Measurements from ENCODE around the gene ANP32A. TPM values are rescaled to one million over a fixed set of nuclear protein-coding genes. Genes with fewer than 3 reads are reported as not detected.
A peak's percentile ranks its signal among the peaks of the same experiment; 100 is the strongest.

Gene ANP32A
- total RNA-seq, 3 donors from 2014 or later: 260 to 273 (median 263) TPM

DNA sequence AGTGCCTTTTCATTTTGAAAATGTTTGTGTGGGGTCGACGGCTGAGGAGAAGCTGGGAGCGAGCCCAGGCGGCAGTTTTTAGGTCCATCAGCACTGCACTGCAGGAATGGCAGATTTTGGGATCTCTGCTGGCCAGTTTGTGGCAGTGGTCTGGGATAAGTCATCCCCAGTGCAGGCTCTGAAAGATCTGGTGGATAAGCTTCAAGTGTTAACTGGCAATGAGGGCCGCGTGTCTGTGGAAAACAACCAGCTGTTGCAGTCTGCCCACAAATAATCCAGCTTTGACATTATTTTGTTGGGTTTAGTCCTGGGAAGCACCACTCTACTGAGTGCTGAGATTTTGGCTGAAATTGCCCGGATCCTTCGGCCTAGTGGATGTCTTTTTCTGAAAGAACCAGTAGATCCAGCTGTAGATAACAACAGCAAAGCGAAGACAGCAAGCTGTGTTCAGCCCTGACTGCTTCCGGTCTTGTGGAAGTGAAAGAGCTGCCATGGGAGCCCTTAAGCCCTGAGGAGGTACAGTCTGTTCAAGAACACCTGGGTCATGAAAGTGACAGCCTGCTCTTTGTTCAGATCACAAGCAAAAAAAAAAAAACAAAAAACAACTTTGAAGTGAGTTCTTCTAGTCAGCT is 13.1 kb upstream of the ANP32A start:
- Mint-ChIP-seq H3K4me1 (ENCODE audit: low read depth) (peaks cover 18% of the 10 kb centered on the region), H3K36me3 (ENCODE audit: insufficient read depth) (peaks cover 2% of the 10 kb centered on the region), H3K9me3 (peaks cover 13% of the 10 kb centered on the region), H3K4me3 (no peak overlapping the region), H3K27me3 (ENCODE audit: low read depth) (peaks cover 4% of the 10 kb centered on the region)
- ATAC-seq (peak in 1 of 2 donors; percentile 59), DNase-seq (no peak)

DNA sequence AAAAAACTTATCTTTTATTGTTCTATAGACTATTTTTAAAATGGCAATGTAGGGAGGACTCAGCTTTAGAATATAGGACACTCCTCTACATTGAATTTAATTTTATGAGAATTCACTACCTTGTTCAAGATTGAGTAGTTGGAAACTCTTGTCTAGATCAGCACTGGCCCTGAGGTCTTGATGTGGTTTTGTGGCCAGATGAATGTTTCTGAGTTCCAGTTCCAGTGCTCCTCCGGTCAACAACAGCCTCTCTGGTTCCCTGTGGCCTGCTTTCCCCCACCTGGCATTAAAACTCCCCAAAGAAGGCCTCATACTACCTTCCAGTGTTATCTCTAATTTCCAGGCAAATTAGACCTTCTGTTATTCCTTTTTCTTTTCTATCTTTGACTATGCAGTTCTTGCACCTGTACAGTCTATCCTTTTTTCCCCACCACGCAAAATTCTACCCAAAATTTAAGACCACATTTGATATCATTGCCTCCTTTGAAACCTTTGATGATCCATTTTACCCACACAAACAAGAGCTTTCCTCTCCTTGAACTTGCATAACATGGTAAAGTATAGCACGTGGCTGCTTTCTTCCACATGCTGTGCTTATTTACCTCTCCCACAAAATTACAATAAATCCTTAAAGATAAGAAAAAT is 9.6 kb upstream of the ANP32A start:
- Mint-ChIP-seq H3K27me3 (ENCODE audit: low read depth) (no peaks in the 10 kb centered on the region), H3K36me3 (ENCODE audit: insufficient read depth) (no peaks in the 10 kb centered on the region), H3K4me1 (ENCODE audit: low read depth) (peaks cover 18% of the 10 kb centered on the region), H3K4me3 (no peak overlapping the region), H3K9me3 (peaks cover under 1% of the 10 kb centered on the region)
- DNase-seq (no peak), ATAC-seq (peak; percentile 50 to 57)

DNA sequence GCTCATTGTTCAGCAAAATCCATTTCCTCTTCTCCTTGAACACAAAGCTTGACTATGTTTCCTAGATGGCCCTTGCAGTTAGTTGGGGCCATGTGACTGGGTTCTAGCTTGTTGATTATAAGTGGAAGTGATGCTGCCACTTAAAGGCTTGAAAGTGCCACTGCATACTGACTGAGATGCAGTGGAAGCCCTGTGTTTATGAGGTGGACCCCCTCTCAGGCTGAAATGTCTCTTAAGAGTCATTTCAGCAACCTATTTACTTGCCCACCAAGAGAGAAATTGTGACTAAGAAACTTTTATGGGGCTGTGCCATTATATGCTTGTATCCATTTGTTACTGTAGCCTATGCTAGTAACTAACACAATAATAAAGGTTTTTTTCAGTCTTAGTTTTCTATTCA is 8.4 kb upstream of the ANP32A start:
- H3K9me3 Mint-ChIP-seq: no peaks in the 10 kb centered on the region
- H3K4me3 Mint-ChIP-seq: no peak overlapping the region
- DNase-seq (no peak), ATAC-seq (peak; percentile 87 to 88)
- H3K4me1 Mint-ChIP-seq (ENCODE audit: low read depth): peaks cover 16% of the 10 kb centered on the region
- no peaks in the 10 kb centered on the region for H3K27me3 Mint-ChIP-seq (ENCODE audit: low read depth)
- H3K36me3 Mint-ChIP-seq (ENCODE audit: insufficient read depth): no peaks in the 10 kb centered on the region

DNA sequence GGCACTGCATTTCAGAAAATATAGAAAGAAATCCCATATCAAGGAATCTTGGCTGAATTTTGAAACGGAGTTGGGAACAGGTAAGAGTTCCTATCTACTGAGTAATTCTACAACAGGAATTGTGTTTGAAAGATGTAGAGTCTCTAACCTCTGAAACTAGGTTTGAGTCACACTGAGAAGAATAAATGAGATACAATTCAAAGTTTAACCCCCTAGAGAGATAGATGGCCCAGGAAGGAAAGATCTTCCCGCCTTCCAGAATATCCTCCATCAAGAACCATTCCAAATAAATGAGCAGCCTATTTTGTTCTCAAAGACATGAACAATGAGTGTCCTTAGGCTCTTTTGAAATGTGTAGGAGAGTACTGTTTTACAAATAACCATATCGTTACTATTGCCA is 2.9 kb upstream of the ANP32A start:
- peaks cover 13% of the 10 kb centered on the region for H3K4me1 Mint-ChIP-seq (ENCODE audit: low read depth)
- DNase-seq (no peak), ATAC-seq (no peak)
- no peaks in the 10 kb centered on the region for H3K27me3 Mint-ChIP-seq (ENCODE audit: low read depth)
- H3K4me3 Mint-ChIP-seq: no peak overlapping the region
- H3K36me3 Mint-ChIP-seq (ENCODE audit: insufficient read depth): no peaks in the 10 kb centered on the region
- no peaks in the 10 kb centered on the region for H3K9me3 Mint-ChIP-seq

DNA sequence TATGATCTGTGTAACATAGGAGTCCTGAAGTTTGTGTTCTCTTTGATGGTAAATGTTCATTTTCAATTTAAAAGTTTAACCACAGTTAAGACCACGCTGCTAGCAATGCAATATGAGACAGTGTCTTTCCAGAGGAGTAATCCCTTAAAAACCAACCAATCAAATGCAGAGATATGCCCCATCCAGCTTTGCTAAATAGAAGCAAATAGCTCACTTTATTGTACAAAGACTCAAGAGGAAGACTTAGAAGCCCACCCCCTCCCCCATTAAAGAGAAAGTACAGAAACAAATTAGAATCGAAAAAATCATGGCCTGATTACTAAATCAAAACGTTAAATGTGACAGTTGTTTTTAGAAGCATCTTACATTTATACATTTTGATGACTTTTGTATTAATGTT is 2.1 kb upstream of the ANP32A start:
- H3K4me1 Mint-ChIP-seq (ENCODE audit: low read depth): peaks cover 13% of the 10 kb centered on the region
- ATAC-seq (no peak), DNase-seq (no peak)
- H3K9me3 Mint-ChIP-seq: no peaks in the 10 kb centered on the region
- H3K36me3 Mint-ChIP-seq (ENCODE audit: insufficient read depth): no peaks in the 10 kb centered on the region
- H3K27me3 Mint-ChIP-seq (ENCODE audit: low read depth): no peaks in the 10 kb centered on the region
- no peak overlapping the region for H3K4me3 Mint-ChIP-seq

DNA sequence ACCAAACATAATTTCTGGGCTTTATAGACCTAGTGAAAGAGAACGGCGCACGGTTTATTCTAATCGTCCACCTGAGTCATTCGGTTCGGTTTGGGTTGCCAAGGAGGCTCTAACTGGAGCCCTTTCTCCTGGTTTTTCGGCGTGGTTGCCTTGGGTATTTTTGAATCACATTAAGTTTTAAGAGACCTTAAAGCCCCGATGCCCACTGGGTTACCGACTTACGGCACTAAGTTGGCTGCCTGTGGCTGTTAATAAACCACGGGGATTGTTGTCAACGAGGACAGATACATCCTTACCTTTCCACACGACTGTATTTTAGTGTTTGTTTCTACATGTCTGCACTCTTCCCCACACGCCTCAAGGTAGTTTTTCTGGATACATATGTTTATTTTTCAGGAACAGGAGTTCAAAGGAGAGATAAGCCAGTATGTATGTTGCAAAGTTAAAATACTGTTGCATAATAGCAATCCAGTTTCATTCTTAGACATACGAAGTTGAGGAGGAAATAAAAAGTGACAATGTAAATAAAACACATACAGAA is 1.2 kb upstream of the ANP32A start:
- no peaks in the 10 kb centered on the region for H3K27me3 Mint-ChIP-seq (ENCODE audit: low read depth)
- DNase-seq (no peak), ATAC-seq (no peak)
- no peaks in the 10 kb centered on the region for H3K9me3 Mint-ChIP-seq
- peaks cover 13% of the 10 kb centered on the region for H3K4me1 Mint-ChIP-seq (ENCODE audit: low read depth)
- no peaks in the 10 kb centered on the region for H3K36me3 Mint-ChIP-seq (ENCODE audit: insufficient read depth)
- peak overlapping the region; percentile 90 for H3K4me3 Mint-ChIP-seq

DNA sequence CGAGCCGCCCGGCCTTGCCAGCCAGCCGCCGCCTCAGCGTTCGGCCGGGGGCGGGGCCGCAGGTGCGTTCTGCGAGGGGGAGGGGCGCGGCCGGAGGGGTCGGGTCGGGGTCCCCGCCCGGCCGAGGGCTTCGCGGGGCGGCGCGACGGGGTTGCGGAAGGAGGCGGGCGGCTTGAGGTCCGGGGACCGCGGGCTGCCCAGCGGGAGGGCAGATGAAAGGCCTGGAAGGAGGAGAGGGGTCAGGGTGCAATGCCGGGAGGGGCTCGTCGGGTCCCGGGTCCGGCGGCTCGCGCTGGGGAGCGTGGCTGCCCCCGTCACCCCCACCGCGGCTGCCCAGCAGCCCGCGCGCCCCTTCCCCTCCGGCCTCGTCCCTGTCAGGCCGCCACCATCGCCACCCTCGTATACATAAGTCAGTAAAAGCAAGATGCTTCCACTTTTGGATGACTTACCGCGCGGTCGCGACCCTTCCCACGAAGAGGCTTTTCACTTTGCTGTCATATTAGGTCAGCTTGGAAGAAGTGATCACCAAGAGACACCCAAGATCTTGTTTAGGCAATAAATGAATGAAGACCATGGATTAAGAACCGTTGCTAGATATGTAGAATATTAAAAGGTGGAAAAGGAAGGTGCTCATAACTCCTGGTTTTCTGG is 620 bp upstream of the ANP32A start:
- Mint-ChIP-seq H3K36me3 (ENCODE audit: insufficient read depth) (no peaks in the 10 kb centered on the region), H3K4me1 (ENCODE audit: low read depth) (peaks cover 17% of the 10 kb centered on the region), H3K9me3 (no peaks in the 10 kb centered on the region), H3K4me3 (peak overlapping the region; percentile 98), H3K27me3 (ENCODE audit: low read depth) (no peaks in the 10 kb centered on the region)
- DNase-seq (no peak), ATAC-seq (no peak)

DNA sequence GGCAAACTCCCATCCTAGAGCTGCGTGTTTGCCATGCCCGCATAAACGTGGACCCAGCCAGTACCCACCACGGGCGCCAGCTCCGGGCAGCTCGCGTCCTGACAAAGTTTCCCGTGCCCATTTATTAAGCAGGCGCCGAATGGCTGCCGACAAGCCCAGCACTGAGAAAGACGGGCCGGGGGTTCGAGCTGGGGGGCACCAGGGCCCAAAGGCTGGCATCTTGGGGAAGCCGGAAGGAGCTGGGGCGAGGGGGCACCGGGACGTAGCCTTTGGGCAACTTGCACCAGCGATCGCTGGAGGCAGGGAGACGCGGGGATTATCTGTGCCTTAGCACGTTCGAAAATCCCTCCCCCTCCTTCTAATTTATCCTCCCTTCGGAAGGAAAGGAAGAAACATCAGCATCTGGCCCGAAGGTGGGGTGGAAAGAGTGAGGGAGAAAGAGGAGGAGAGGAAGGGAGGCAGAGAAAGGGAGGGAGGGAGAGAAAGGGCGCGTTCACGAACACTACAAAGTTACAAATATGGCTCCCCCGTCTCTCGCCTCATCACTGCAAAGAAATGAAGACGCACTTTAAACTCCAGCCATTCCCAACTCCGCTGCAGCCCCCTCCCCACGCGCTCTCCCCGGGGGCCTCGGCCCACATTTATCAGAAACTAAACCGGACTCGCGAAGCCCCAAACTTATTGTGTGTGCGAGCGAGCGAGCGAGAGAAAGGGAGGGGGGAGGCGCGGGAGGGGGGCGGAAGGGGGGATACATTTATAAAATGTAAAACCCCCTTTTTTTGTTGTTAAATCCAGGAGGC is 1.0 kb downstream of the ANP32A start:
- H3K9me3 Mint-ChIP-seq: no peaks in the 10 kb centered on the region
- no peaks in the 10 kb centered on the region for H3K27me3 Mint-ChIP-seq (ENCODE audit: low read depth)
- H3K36me3 Mint-ChIP-seq (ENCODE audit: insufficient read depth): no peaks in the 10 kb centered on the region
- peaks cover 33% of the 10 kb centered on the region for H3K4me1 Mint-ChIP-seq (ENCODE audit: low read depth)
- ATAC-seq (no peak), DNase-seq (peak; percentile 24)
- peak overlapping the region; percentile 98 for H3K4me3 Mint-ChIP-seq

DNA sequence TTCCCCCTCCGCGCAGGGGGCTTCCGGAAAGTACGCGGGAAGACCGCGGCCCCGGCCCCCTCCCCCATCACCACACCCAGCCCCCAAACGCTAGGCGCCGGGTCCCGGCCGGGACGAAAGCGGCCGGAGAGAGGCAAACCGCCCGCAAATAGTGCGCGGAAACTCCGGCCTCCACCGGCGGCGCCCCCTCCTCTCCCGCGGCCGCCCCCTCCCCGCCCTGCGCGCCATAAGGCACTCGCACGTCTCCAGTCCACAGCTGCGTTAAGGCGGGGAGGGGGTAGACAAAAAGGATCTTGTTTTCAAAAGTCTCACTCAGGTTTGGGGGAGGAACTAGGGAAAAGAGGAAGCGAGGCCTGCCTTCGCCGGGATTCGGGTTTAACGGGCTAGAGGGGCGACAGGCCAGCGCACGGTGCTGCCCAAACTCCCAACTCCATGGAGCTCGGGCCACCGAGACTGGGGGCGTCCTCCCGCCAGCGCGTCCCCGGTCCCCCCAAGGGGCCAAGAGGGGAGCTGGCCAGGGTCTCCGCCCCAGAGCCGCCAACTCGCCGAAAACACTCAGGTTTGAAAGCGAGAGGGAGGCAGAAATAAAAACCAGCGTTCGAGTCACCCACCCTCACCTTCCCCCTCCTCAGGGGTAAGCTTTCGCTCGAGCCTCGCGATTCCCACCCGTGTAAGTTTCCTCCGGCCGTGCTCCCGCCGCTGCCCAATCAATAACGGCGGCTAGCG is 1.8 kb downstream of the ANP32A start:
- peak overlapping the region; percentile 98 for H3K4me3 Mint-ChIP-seq
- ATAC-seq (no peak), DNase-seq (peak; percentile 33)
- no peaks in the 10 kb centered on the region for H3K36me3 Mint-ChIP-seq (ENCODE audit: insufficient read depth)
- H3K27me3 Mint-ChIP-seq (ENCODE audit: low read depth): no peaks in the 10 kb centered on the region
- no peaks in the 10 kb centered on the region for H3K9me3 Mint-ChIP-seq
- H3K4me1 Mint-ChIP-seq (ENCODE audit: low read depth): peaks cover 37% of the 10 kb centered on the region

DNA sequence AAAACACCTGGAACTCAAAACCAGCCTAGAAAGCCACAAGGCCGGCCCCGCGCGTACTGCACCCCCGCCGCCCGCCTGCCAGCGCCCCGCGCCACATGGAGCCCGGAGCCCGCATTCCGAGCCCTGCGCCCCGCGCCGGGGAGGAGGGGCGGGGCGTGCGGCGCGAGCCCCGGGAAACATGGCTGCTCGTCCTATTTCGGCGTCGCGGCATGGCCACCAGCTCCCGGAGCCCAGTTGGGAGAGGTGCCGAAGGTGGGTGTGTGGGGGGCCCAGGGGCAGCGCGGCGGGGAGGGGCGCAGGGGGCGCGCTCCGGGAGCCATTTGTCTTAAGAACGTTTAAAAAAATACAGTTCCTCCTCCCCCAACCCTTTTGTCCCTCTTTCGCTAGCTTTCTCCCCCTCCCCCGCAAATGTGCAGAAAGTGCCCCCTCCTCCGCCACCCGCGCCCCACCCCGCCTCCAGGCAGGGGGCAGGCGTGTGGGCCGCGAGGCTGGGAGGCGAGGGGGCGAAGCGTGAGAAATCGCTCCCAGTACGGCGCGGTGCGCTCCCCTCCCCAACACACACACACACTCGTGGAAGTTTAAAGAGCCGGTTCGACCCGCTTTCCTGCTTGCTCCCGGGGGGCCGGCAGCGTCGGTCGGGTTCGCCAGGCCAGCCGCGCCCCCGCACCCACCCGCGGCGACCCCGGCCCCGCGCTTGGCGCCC is 2.5 kb downstream of the ANP32A start:
- peak; percentile 77 for DNase-seq
- no peaks in the 10 kb centered on the region for H3K9me3 Mint-ChIP-seq

DNA sequence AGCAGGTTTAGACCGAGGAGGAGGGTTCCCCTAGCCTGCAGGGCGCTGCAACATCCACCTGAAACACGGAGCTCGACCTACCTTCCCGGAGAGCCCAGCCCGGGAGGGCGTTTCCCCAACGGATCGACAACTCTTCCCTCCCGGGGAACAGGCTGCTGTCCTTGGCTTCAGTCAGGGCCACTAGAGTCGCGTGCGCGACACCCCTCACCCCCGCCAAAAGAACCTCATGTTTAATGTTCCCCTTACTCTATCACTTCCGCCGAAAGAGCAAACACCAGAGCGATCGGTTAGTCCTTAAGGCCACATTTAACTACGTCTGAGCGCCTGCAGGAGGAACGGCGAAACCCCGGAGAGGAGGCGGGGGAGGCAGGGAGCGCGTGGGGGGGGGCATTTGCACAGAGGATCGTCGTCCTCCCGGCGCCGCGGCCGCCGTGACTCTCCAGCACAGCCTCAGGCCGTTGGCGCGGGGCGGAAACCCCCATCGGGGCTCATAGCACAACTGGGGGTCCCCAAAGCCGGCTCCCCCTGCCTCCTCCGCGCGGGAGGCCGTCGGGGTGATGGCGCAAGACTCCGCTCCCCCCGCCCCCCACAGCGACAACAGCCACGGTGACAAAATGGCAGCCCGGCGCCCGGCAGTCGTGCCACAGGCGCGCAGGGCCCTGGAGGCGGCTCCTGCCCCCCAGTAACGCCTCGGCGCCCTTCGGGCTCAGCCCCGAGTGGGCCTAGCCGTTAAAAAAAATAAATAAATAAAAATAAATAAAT is 3.2 kb downstream of the ANP32A start:
- peak; percentile 32 to 38 for ATAC-seq
- H3K27me3 Mint-ChIP-seq (ENCODE audit: low read depth): no peaks in the 10 kb centered on the region
- H3K9me3 Mint-ChIP-seq: no peaks in the 10 kb centered on the region
- H3K4me3 Mint-ChIP-seq: peak overlapping the region; percentile 97
- peak; percentile 69 for DNase-seq
- H3K4me1 Mint-ChIP-seq (ENCODE audit: low read depth): peaks cover 44% of the 10 kb centered on the region
- H3K36me3 Mint-ChIP-seq (ENCODE audit: insufficient read depth): no peaks in the 10 kb centered on the region

More for the DNA sequence above, 2.5 kb downstream of the ANP32A start:
- peak; percentile 24 to 25 for ATAC-seq
- H3K27me3 Mint-ChIP-seq (ENCODE audit: low read depth): no peaks in the 10 kb centered on the region
- peaks cover 42% of the 10 kb centered on the region for H3K4me1 Mint-ChIP-seq (ENCODE audit: low read depth)
- no peaks in the 10 kb centered on the region for H3K36me3 Mint-ChIP-seq (ENCODE audit: insufficient read depth)
- peak overlapping the region; percentile 98 for H3K4me3 Mint-ChIP-seq

DNA sequence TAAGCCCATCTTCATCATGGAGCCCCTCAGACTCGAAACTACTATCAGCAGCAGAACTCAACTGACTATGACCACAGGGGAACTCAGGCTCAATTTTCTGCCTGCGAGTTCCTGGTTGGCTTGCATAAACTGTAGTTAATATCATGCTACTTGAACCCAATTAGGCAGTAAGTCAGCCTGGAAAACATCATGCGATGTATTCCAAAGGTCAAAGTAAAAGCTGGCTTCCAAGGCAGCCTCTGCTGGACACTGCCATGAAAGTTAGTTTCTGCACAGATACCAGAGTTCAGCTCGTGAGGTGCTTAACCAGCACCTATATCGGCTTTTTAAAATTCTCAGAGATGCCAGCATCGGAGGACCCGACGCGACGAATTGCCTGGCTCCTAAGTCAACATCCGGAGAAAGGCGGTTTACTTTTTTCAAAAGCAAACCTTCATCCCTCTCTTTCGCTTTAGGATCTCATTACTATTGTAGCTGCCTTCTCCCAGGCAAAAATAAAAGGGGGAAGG is 3.8 kb downstream of the ANP32A start:
- Mint-ChIP-seq H3K4me3 (peak overlapping the region; percentile 97), H3K36me3 (ENCODE audit: insufficient read depth) (no peaks in the 10 kb centered on the region), H3K27me3 (ENCODE audit: low read depth) (no peaks in the 10 kb centered on the region), H3K4me1 (ENCODE audit: low read depth) (peaks cover 45% of the 10 kb centered on the region), H3K9me3 (no peaks in the 10 kb centered on the region)
- DNase-seq (no peak), ATAC-seq (no peak)
